Epidermal melanocyte (primary cell): Measurements from ENCODE around the gene OR5K3.
"Not testable (repeated sequence)": the region's sequence is repeated elsewhere in the genome, so short reads cannot be mapped to it uniquely, and the experiment has no call there.

Source experiments
- DNase-seq: peaks from one replicate; pipeline ENCODE4 v3.0.0; 2011; ENCODE audit warnings: low spot score; ENCODE audit not compliant: insufficient read length

The OR5K3 gene

GRCh38 chr3:98390366-98390765, at the start of gene OR5K3:
Gene OR5K3 (plus strand): TSS chr3:98390666. CDS start chr3:98390666, 0 bp downstream.
- no peak for DNase-seq

- no peak for DNase-seq
Observed at GRCh38 chr3:98341758-98342157, 48.7 kb upstream of the OR5K3 start.

- DNase-seq = no peak
Observed at GRCh38 chr3:98343647-98344507, 46.6 kb upstream of the OR5K3 start.

GRCh38 chr3:98350082-98350481, 40.4 kb upstream of the OR5K3 start:
- DNase-seq = no peak

- no peak for DNase-seq
Observed at GRCh38 chr3:98353554-98353953, 36.9 kb upstream of the OR5K3 start, which contains the start of gene OR5K4. Gene OR5K4 (plus strand): TSS chr3:98353854. CDS start chr3:98353854, 0 bp downstream.

- DNase-seq = no peak
Observed at GRCh38 chr3:98359250-98359649, 31.2 kb upstream of the OR5K3 start.

- no peak for DNase-seq
Observed at GRCh38 chr3:98359993-98360675, 30.3 kb upstream of the OR5K3 start.

GRCh38 chr3:98360681-98361080, 29.8 kb upstream of the OR5K3 start:
- DNase-seq = no peak

GRCh38 chr3:98361289-98361688, 29.2 kb upstream of the OR5K3 start:
- no peak for DNase-seq

- DNase-seq = no peak
Observed at GRCh38 chr3:98367464-98368246, 22.8 kb upstream of the OR5K3 start.

GRCh38 chr3:98371186-98371585, 19.3 kb upstream of the OR5K3 start:
- no peak for DNase-seq

GRCh38 chr3:98371853-98372252, 18.6 kb upstream of the OR5K3 start:
- DNase-seq = no peak

GRCh38 chr3:98372445-98372844, 18.0 kb upstream of the OR5K3 start:
- no peak for DNase-seq

- no peak for DNase-seq
Observed at GRCh38 chr3:98376631-98377030, 13.8 kb upstream of the OR5K3 start.

- no peak for DNase-seq
Observed at GRCh38 chr3:98388147-98388546, 2.3 kb upstream of the OR5K3 start.

- no peak for DNase-seq
Observed at GRCh38 chr3:98395101-98395500, 4.6 kb downstream of the OR5K3 start.

- DNase-seq = not testable (repeated sequence)
Observed at GRCh38 chr3:98396482-98396881, 6.0 kb downstream of the OR5K3 start.

GRCh38 chr3:98398513-98398912, 8.0 kb downstream of the OR5K3 start:
- no peak for DNase-seq

GRCh38 chr3:98402507-98402906, 12.0 kb downstream of the OR5K3 start:
- DNase-seq = no peak

GRCh38 chr3:98404010-98404409, 13.5 kb downstream of the OR5K3 start:
- DNase-seq = no peak

- no peak for DNase-seq
Observed at GRCh38 chr3:98406034-98406433, 15.6 kb downstream of the OR5K3 start.

GRCh38 chr3:98432575-98432974, 42.1 kb downstream of the OR5K3 start:
- DNase-seq = no peak
